ENCODE results near the gene RAB8B.
"Not testable (repeated sequence)": the region's sequence is repeated elsewhere in the genome, so short reads cannot be mapped to it uniquely, and the experiment has no call there.

RAB8B gene

GRCh38 chr15:63236272-63236671, 46.9 kb downstream of the RAB8B start:
- DNase-seq (ENCODE audit: low read depth in 1 of 2, low spot score in 1 of 2) = no peak

- not testable (repeated sequence) for DNase-seq (ENCODE audit: low read depth in 1 of 2, low spot score in 1 of 2)
Observed at GRCh38 chr15:63237086-63237485, 47.7 kb downstream of the RAB8B start.

- no peak for DNase-seq (ENCODE audit: low read depth in 1 of 2, low spot score in 1 of 2)
Observed at GRCh38 chr15:63238171-63238570, 48.8 kb downstream of the RAB8B start.

GRCh38 chr15:63238796-63239195, 49.4 kb downstream of the RAB8B start:
- DNase-seq (ENCODE audit: low read depth in 1 of 2, low spot score in 1 of 2) = no peak

- DNase-seq (ENCODE audit: low read depth in 1 of 2, low spot score in 1 of 2) = no peak
Observed at GRCh38 chr15:63240109-63240508, 50.7 kb downstream of the RAB8B start.

- no peak for DNase-seq (ENCODE audit: low read depth in 1 of 2, low spot score in 1 of 2)
Observed at GRCh38 chr15:63241316-63241715, 51.9 kb downstream of the RAB8B start.

GRCh38 chr15:63243101-63243500, 53.7 kb downstream of the RAB8B start:
- no peak for DNase-seq (ENCODE audit: low read depth in 1 of 2, low spot score in 1 of 2)

- DNase-seq (ENCODE audit: low read depth in 1 of 2, low spot score in 1 of 2) = no peak
Observed at GRCh38 chr15:63243776-63244175, 54.4 kb downstream of the RAB8B start.

GRCh38 chr15:63244399-63244798, 55.0 kb downstream of the RAB8B start:
- no peak for DNase-seq (ENCODE audit: low read depth in 1 of 2, low spot score in 1 of 2)

- DNase-seq (ENCODE audit: low read depth in 1 of 2, low spot score in 1 of 2) = no peak
Observed at GRCh38 chr15:63244976-63245645, 55.7 kb downstream of the RAB8B start.

GRCh38 chr15:63246691-63247469, 57.5 kb downstream of the RAB8B start:
- DNase-seq (ENCODE audit: low read depth in 1 of 2, low spot score in 1 of 2) = no peak

GRCh38 chr15:63250312-63250965, 61.0 kb downstream of the RAB8B start:
- no peak for DNase-seq (ENCODE audit: low read depth in 1 of 2, low spot score in 1 of 2)

GRCh38 chr15:63251701-63252100, 62.3 kb downstream of the RAB8B start:
- DNase-seq (ENCODE audit: low read depth in 1 of 2, low spot score in 1 of 2) = no peak

- no peak for DNase-seq (ENCODE audit: low read depth in 1 of 2, low spot score in 1 of 2)
Observed at GRCh38 chr15:63252292-63252691, 62.9 kb downstream of the RAB8B start.

- no peak for DNase-seq (ENCODE audit: low read depth in 1 of 2, low spot score in 1 of 2)
Observed at GRCh38 chr15:63254991-63255390, 65.6 kb downstream of the RAB8B start.

GRCh38 chr15:63255489-63255990, 66.1 kb downstream of the RAB8B start:
- no peak for DNase-seq (ENCODE audit: low read depth in 1 of 2, low spot score in 1 of 2)

GRCh38 chr15:63256433-63257274, 67.2 kb downstream of the RAB8B start:
- DNase-seq (ENCODE audit: low read depth in 1 of 2, low spot score in 1 of 2) = no peak

GRCh38 chr15:63258658-63259057, 69.3 kb downstream of the RAB8B start:
- no peak for DNase-seq (ENCODE audit: low read depth in 1 of 2, low spot score in 1 of 2)

GRCh38 chr15:63260791-63261190, 71.4 kb downstream of the RAB8B start:
- no peak for DNase-seq (ENCODE audit: low read depth in 1 of 2, low spot score in 1 of 2)

- DNase-seq (ENCODE audit: low read depth in 1 of 2, low spot score in 1 of 2) = no peak
Observed at GRCh38 chr15:63261311-63261710, 71.9 kb downstream of the RAB8B start.

GRCh38 chr15:63263519-63263918, 74.1 kb downstream of the RAB8B start:
- no peak for DNase-seq (ENCODE audit: low read depth in 1 of 2, low spot score in 1 of 2)
